Sigmoid colon (tissue), 7 donors: ENCODE data around the gene SYT11. TPM values are rescaled to one million over a fixed set of nuclear protein-coding genes. Genes with fewer than 3 reads are reported as not detected.
"Not testable (repeated sequence)": the region's sequence is repeated elsewhere in the genome, so short reads cannot be mapped to it uniquely, and the experiment has no call there.

Experiments
- DNase-seq: peaks from one replicate; pipeline ENCODE4 v3.0.0-alpha.2; 2019
- H3K27ac ChIP-seq, 4 donors: fragments of 200-600 bp; sonication (generic); one replicate each; pipeline ENCODE4 v1.5.1; 2016 to 2019; ENCODE audit warnings: mild to moderate bottlenecking in 1 of 4
- H3K27me3 ChIP-seq, 3 donors: fragments of 200-600 bp; sonication (generic); one replicate each; pipeline ENCODE4 v1.5.1; 2019; ENCODE audit warnings: mild to moderate bottlenecking in 1 of 3
- H3K36me3 ChIP-seq, 4 donors: fragments of 200-600 bp; sonication (generic); one replicate each; pipeline ENCODE4 v1.5.1; 2016 to 2019
- H3K4me1 ChIP-seq, 4 donors: fragments of 200-600 bp; sonication (generic); one replicate each; pipeline ENCODE4 v1.5.1; 2017 to 2019
- H3K4me3 ChIP-seq, 4 donors: fragments of 200-600 bp; sonication (generic); one replicate each; pipeline ENCODE4 v1.5.1; 2017 to 2019; ENCODE audit warnings: mild to moderate bottlenecking in 2 of 4, moderate library complexity in 1 of 4
- H3K9me3 ChIP-seq, 4 donors: fragments of 200-600 bp in 3 of 4; sonication (generic) in 3 of 4; one replicate each; pipeline versions ENCODE4 v1.5.1 to v1.6.1; 2013 to 2019
- CTCF ChIP-seq, 4 experiments: fragments of 450-650 bp in 3 of 4; fragments of 200-600 bp in 1 of 4; IDR thresholded peaks; one replicate each; pipeline ENCODE4 v1.5.1; 2016 to 2019; ENCODE audit warnings: antibody characterized with exemption in 4 of 4, mild to moderate bottlenecking in 3 of 4, moderate library complexity in 2 of 4
- EP300 ChIP-seq, 4 donors: sonication (generic); formaldehyde crosslinking; IDR thresholded peaks; one replicate each; pipeline ENCODE4 v1.6.1; 2017; ENCODE audit warnings: antibody characterized with exemption in 4 of 4
- POLR2A ChIP-seq, 2 donors: fragments of 450-650 bp; IDR thresholded peaks; one replicate each; pipeline ENCODE4 v1.6.1; 2016; ENCODE audit warnings: antibody characterized with exemption in 2 of 2, mild to moderate bottlenecking in 2 of 2, moderate library complexity in 2 of 2
- POLR2AphosphoS5 ChIP-seq, 4 donors: sonication (generic); formaldehyde crosslinking; IDR thresholded peaks; one replicate each; pipeline ENCODE4 v1.6.1; 2017; ENCODE audit warnings: antibody characterized with exemption in 4 of 4
- WGBS, 2 donors: extraction: QIAGEN DNeasy Blood & Tissue Kit; methylation state at CpG; one replicate each; pipeline ENCODE4 v1.1.7; 2013; 5-methylcytosine and 5-hydroxymethylcytosine counted together
- intact Hi-C: fragments of 100-400 bp; cut with DNase I; formaldehyde crosslinking; loops from one replicate; pipeline ENCODE4 v1.15.1; 2023
- polyA plus RNA-seq, 3 donors: library from polyadenylated mRNA; stranded (reverse); fragments of 200-250 nt; gene quantifications; one replicate each; pipeline ENCODE4 v1.2.3, GENCODE V29; 2013
- total RNA-seq, 4 donors: library from RNA; depleted of rRNA; stranded (reverse); fragments of >200 nt; gene quantifications; one replicate each; pipeline ENCODE4 v1.1.0, GENCODE V29; 2016
- donor health status: healthy with polysubstance abuse.
- donor health status: Bipolar disorder and iron deficiency.
- donor health status: healthy.

The SYT11 gene
- total and polyA plus RNA-seq, 7 donors = under 0.01 to 29.1 (median 14.0) TPM

GRCh38 chr1:155919801-155920200 lies 60.4 kb downstream of the SYT11 start:
- Histone ChIP-seq H3K27me3 (no peaks in the 10 kb centered on the region), H3K36me3 (peaks cover 63 to 100% (median 92%) of the 10 kb centered on the region in 4 donors), H3K27ac (no peak overlapping the region), H3K4me3 (no peak overlapping the region), H3K4me1 (no peaks in the 10 kb centered on the region), H3K9me3 (no peaks in the 10 kb centered on the region)
- WGBS, 2 donors = 98% methylated on average over 2 of the region's 2 CpGs
- TF ChIP-seq POLR2AphosphoS5 (IDR thresholded peaks at IDR 0.05) = no peak
- TF ChIP-seq CTCF (IDR thresholded peaks at IDR 0.05) = no peak
- TF ChIP-seq EP300 (IDR thresholded peaks at IDR 0.05) = no peak
- no peak for TF ChIP-seq POLR2A (IDR thresholded peaks at IDR 0.05)
- no peak for DNase-seq
- intact Hi-C loops = no loop called here

GRCh38 chr1:155920717-155921116 lies 61.4 kb downstream of the SYT11 start:
- Histone ChIP-seq H3K36me3 (peaks cover 62 to 100% (median 92%) of the 10 kb centered on the region in 4 donors), H3K27me3 (no peaks in the 10 kb centered on the region), H3K27ac (no peak overlapping the region), H3K4me3 (no peak overlapping the region), H3K9me3 (no peaks in the 10 kb centered on the region), H3K4me1 (no peaks in the 10 kb centered on the region)
- intact Hi-C loops = no loop called here
- no peak for DNase-seq
- 86 to 89% methylated on average over 3 of the region's 3 CpGs for WGBS, 2 donors
- TF ChIP-seq POLR2AphosphoS5 (IDR thresholded peaks at IDR 0.05) (no peak), CTCF (IDR thresholded peaks at IDR 0.05) (no peak), POLR2A (IDR thresholded peaks at IDR 0.05) (no peak), EP300 (IDR thresholded peaks at IDR 0.05) (no peak)

- DNase-seq = no peak
Measured at GRCh38 chr1:155925506-155925905, 66.1 kb downstream of the SYT11 start.

GRCh38 chr1:155929057-155929456 lies 69.7 kb downstream of the SYT11 start:
- no peak overlapping the region for H3K4me3 ChIP-seq
- H3K9me3 ChIP-seq = no peaks in the 10 kb centered on the region
- H3K27ac ChIP-seq = no peak overlapping the region
- WGBS, 2 donors = 20 to 75% methylated on average over 5 of the region's 5 CpGs
- no peaks in the 10 kb centered on the region for H3K27me3 ChIP-seq
- DNase-seq = no peak
- peaks cover 49 to 96% (median 60%) of the 10 kb centered on the region in 4 donors for H3K36me3 ChIP-seq
- TF ChIP-seq EP300 (IDR thresholded peaks at IDR 0.05) (no peak), POLR2AphosphoS5 (IDR thresholded peaks at IDR 0.05) (no peak), POLR2A (IDR thresholded peaks at IDR 0.05) (no peak)
- peaks cover 0 to 41% (median 40%) of the 10 kb centered on the region in 4 donors for H3K4me1 ChIP-seq
- intact Hi-C loops = no loop called here

More at GRCh38 chr1:155925506-155925905, 66.1 kb downstream of the SYT11 start:
- H3K27ac ChIP-seq = no peak overlapping the region
- peaks cover 60 to 100% (median 82%) of the 10 kb centered on the region in 4 donors for H3K36me3 ChIP-seq
- intact Hi-C loops = no loop called here
- peaks cover 0 to 10% (median 7%) of the 10 kb centered on the region in 4 donors for H3K4me1 ChIP-seq
- TF ChIP-seq POLR2A (IDR thresholded peaks at IDR 0.05) (no peak), POLR2AphosphoS5 (IDR thresholded peaks at IDR 0.05) (no peak), EP300 (IDR thresholded peaks at IDR 0.05) (no peak), CTCF (IDR thresholded peaks at IDR 0.05) (no peak)
- H3K27me3 ChIP-seq = no peaks in the 10 kb centered on the region
- H3K4me3 ChIP-seq = no peak overlapping the region
- H3K9me3 ChIP-seq = no peaks in the 10 kb centered on the region
- 94% methylated on average over 2 of the region's 2 CpGs for WGBS, 2 donors

- intact Hi-C loops = not testable (repeated sequence)
Measured at GRCh38 chr1:155930725-155931124, 71.4 kb downstream of the SYT11 start.

More at GRCh38 chr1:155930725-155931124, 71.4 kb downstream of the SYT11 start:
- Histone ChIP-seq H3K4me1 (peaks cover 0 to 48% (median 47%) of the 10 kb centered on the region in 4 donors), H3K36me3 (peaks cover 32 to 79% (median 45%) of the 10 kb centered on the region in 4 donors)
- H3K27me3 ChIP-seq, H3K4me3 ChIP-seq, H3K27ac ChIP-seq, DNase-seq, H3K9me3 ChIP-seq: not testable (repeated sequence)
- 16 to 71% methylated on average over 10 of the region's 10 CpGs for WGBS, 2 donors
